Body of pancreas (tissue), 4 donors: ENCODE data around the gene CAMK1D. TPM values are rescaled to one million over a fixed set of nuclear protein-coding genes. Genes with fewer than 3 reads are reported as not detected.

ENCODE experiments used
- ATAC-seq: fragments of 150-250 bp; one replicate; pipeline ENCODE4 v1.9.1; 2016
- DNase-seq, 4 donors: peaks; one replicate each; pipeline ENCODE4 v3.0.0-alpha.2; 2019
- H3K27ac ChIP-seq, 4 donors: fragments of 200-600 bp; sonication (generic); 1 replicate in 3 of 4; 2 replicates in 1 of 4; pipeline versions ENCODE4 v1.5.1 to v1.6.1; 2016 to 2019; ENCODE audit warnings: mild to moderate bottlenecking in 1 of 4, mixed read lengths in 1 of 4, moderate library complexity in 1 of 4
- H3K27me3 ChIP-seq, 2 donors: fragments of 200-600 bp; sonication (generic); one replicate each; pipeline ENCODE4 v1.6.0; 2016; ENCODE audit warnings: mild to moderate bottlenecking in 1 of 2
- H3K36me3 ChIP-seq, 2 donors: fragments of 200-600 bp; sonication (generic); replicated peaks in 1 of 2; 2 replicates each; pipeline ENCODE4 v1.5.1; 2016; ENCODE audit warnings: low read depth in 2 of 2; ENCODE audit not compliant: insufficient read depth in 1 of 2
- H3K4me1 ChIP-seq: fragments of 200-600 bp; sonication (generic); one replicate; pipeline ENCODE4 v1.6.0; 2016
- H3K4me3 ChIP-seq, 2 donors: fragments of 200-600 bp; sonication (generic); 1 replicate in 1 of 2; 2 replicates in 1 of 2; pipeline ENCODE4 v1.5.1; 2016 to 2019
- H3K9me3 ChIP-seq, 3 donors: fragments of 200-600 bp; sonication (generic); 1 replicate in 2 of 3; 2 replicates in 1 of 3; pipeline ENCODE4 v1.5.1; 2016
- POLR2A ChIP-seq, 3 donors: fragments of 450-650 bp; IDR thresholded peaks; one replicate each; pipeline ENCODE4 v1.6.1; 2016; ENCODE audit warnings: antibody characterized with exemption in 3 of 3, mild to moderate bottlenecking in 2 of 3
- WGBS, 2 donors: methylation state at CpG; one replicate each; pipeline ENCODE4 v1.1.5; 2017; 5-methylcytosine and 5-hydroxymethylcytosine counted together
- intact Hi-C: fragments of 100-400 bp; cut with DNase I; formaldehyde crosslinking; loops from one replicate; pipeline ENCODE4 v1.15.1; 2023
- total RNA-seq, 2 donors: library from RNA; depleted of rRNA; stranded (reverse); fragments of >200 nt; gene quantifications; one replicate each; pipeline ENCODE4 v1.1.0, GENCODE V29; 2016
- TF ChIP-seq, protein P1 (sequence below), 7 experiments: fragments of 450-650 bp in 4 of 7; fragments of 200-600 bp in 3 of 7; sonication (generic) in 3 of 7; IDR thresholded peaks; one replicate each; pipeline ENCODE4 v1.5.1; 2016 to 2019; ENCODE audit warnings: antibody characterized with exemption in 7 of 7

CAMK1D gene
- total RNA-seq, 2 donors from 2014 or later, result 12.5 to 14.2 TPM

DNA sequence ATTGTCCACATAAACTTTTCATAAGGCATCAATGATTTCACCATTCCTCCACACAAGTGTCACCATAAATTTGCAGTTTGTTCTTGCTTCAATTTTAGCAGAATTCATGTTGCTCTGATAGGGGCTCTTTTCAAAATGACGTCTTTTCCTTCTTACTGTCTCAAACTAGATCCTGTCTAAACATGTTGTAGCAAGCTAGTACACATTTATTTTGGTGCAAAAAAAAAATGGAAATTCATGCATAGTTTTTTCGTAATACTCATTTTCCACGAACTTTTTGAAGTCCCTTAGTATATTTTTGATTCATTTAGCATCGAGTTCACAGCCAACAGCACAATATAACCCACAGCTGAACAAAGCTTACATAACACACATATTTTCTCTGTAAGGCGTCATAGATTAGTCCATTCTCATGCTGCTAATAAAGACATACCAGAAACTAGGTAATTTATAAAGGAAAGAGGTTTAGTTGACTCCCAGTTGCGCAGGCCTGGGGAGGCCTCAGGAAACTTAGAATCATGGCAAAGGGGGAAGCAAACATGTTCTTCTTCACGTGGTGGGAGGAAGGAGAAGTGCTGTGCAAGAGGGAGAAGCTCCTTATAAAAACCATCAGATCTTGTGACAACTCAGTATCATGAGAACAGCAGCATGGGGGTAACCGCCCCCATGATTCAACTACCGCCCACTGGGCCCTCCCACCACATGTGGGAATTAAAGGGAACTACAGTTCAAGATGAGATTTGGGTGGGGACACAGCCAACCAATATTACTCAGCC lies 350.6 kb downstream of the CAMK1D start:
- intact Hi-C loops, result loop anchor here (10.0 kb wide), 1 partner anchor 435 kb away; no protein-coding TSS in a partner anchor
- H3K27me3 ChIP-seq, result no peaks in the 10 kb centered on the region
- WGBS, 2 donors, result 40 to 48% methylated on average over 9 of the region's 9 CpGs
- no peak overlapping the region for H3K4me3 ChIP-seq
- H3K36me3 ChIP-seq, result no peaks in the 10 kb centered on the region
- H3K9me3 ChIP-seq, result no peaks in the 10 kb centered on the region
- ATAC-seq (peak; percentile 25), DNase-seq (no peak)
- TF ChIP-seq, protein P1, sequence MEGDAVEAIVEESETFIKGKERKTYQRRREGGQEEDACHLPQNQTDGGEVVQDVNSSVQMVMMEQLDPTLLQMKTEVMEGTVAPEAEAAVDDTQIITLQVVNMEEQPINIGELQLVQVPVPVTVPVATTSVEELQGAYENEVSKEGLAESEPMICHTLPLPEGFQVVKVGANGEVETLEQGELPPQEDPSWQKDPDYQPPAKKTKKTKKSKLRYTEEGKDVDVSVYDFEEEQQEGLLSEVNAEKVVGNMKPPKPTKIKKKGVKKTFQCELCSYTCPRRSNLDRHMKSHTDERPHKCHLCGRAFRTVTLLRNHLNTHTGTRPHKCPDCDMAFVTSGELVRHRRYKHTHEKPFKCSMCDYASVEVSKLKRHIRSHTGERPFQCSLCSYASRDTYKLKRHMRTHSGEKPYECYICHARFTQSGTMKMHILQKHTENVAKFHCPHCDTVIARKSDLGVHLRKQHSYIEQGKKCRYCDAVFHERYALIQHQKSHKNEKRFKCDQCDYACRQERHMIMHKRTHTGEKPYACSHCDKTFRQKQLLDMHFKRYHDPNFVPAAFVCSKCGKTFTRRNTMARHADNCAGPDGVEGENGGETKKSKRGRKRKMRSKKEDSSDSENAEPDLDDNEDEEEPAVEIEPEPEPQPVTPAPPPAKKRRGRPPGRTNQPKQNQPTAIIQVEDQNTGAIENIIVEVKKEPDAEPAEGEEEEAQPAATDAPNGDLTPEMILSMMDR (IDR thresholded peaks at IDR 0.05), result no peak
- TF ChIP-seq POLR2A (IDR thresholded peaks at IDR 0.05), result no peak
- peak overlapping the region; percentile 57 to 95 (median 90) for H3K27ac ChIP-seq
- H3K4me1 ChIP-seq, result peaks cover 47% of the 10 kb centered on the region

DNA sequence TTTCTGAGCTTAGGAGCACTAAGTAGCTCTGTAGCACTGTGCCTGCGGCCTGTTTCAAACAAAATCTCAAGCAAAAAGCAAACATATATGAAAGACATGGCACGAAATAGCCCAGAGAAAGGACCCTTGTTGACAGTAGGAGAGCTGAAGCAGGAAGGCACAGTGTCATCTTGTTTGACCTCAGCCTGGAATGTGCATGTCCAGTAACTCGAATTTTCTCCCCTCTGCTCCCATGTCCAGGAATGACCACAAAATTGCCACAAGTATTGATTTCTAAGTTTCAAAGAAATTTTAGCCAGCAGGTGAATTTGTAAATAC lies 351.2 kb downstream of the CAMK1D start:
- 71 to 74% methylated on average over 3 of the region's 3 CpGs for WGBS, 2 donors
- Histone ChIP-seq H3K36me3 (no peaks in the 10 kb centered on the region), H3K4me3 (no peak overlapping the region), H3K9me3 (no peaks in the 10 kb centered on the region), H3K27ac (peak overlapping the region; percentile 47 to 95 (median 90)), H3K27me3 (no peaks in the 10 kb centered on the region), H3K4me1 (peaks cover 47% of the 10 kb centered on the region)
- DNase-seq, result no peak
- intact Hi-C loops, result loop anchor here (10.0 kb wide), 1 partner anchor 436 kb away; no protein-coding TSS in a partner anchor
- no peak for ATAC-seq
- TF ChIP-seq POLR2A (IDR thresholded peaks at IDR 0.05), result no peak
- TF ChIP-seq, protein P1 (IDR thresholded peaks at IDR 0.05), result no peak

- intact Hi-C loops, result loop anchor here (10.0 kb wide), 1 partner anchor 437 kb away; no protein-coding TSS in a partner anchor
- WGBS, 2 donors, result 70% methylated on average over 6 of the region's 6 CpGs
- no peaks in the 10 kb centered on the region for H3K9me3 ChIP-seq
- peak in 1 of 4 donors; percentile 19 for DNase-seq
- no peak overlapping the region for H3K4me3 ChIP-seq
- H3K27me3 ChIP-seq, result no peaks in the 10 kb centered on the region
- TF ChIP-seq, protein P1 (IDR thresholded peaks at IDR 0.05), result no peak
- no peak for TF ChIP-seq POLR2A (IDR thresholded peaks at IDR 0.05)
- H3K4me1 ChIP-seq, result peaks cover 49% of the 10 kb centered on the region
- no peak for ATAC-seq
- no peaks in the 10 kb centered on the region for H3K36me3 ChIP-seq
- H3K27ac ChIP-seq, result no peak overlapping the region
Measured at GRCh38 chr10:12701696-12702095, 352.3 kb downstream of the CAMK1D start.

DNA sequence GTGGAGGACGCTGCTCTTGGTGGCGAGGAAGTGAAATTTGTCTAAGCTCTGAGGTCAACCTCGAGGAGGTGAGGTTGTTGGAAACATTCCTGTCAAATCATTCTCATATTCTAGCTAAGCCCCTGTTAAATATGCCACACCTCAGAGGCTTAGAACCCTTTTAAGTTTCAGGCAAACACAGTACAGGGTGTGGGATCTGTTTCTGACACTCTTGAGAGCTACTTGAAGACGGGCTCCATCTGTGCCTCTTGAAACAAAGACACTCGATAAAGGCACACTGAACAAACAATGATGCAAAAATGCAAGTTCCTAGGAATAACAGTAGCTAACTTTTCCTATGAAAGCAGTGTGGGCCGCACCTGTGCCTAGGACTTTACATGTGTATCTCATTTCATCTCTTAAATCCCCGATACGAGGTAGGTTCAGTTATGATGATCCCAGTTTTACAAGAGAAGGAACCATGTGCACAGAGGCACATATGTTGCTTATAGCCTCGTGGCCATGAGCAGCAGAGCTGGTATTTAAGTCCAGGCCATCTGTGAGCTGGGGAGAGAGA lies 352.9 kb downstream of the CAMK1D start:
- no peak overlapping the region for H3K4me3 ChIP-seq
- no peak overlapping the region for H3K27ac ChIP-seq
- TF ChIP-seq, protein P1 (IDR thresholded peaks at IDR 0.05), result no peak
- TF ChIP-seq POLR2A (IDR thresholded peaks at IDR 0.05), result no peak
- no peaks in the 10 kb centered on the region for H3K27me3 ChIP-seq
- DNase-seq, result no peak
- peaks cover 54% of the 10 kb centered on the region for H3K4me1 ChIP-seq
- H3K36me3 ChIP-seq, result no peaks in the 10 kb centered on the region
- no peak for ATAC-seq
- 89 to 92% methylated on average over 9 of the region's 9 CpGs for WGBS, 2 donors
- no peaks in the 10 kb centered on the region for H3K9me3 ChIP-seq
- intact Hi-C loops, result loop anchor here (10.0 kb wide), 1 partner anchor 437 kb away; no protein-coding TSS in a partner anchor
